ENCODE results near the gene TUBB6.

Gene TUBB6

DNA sequence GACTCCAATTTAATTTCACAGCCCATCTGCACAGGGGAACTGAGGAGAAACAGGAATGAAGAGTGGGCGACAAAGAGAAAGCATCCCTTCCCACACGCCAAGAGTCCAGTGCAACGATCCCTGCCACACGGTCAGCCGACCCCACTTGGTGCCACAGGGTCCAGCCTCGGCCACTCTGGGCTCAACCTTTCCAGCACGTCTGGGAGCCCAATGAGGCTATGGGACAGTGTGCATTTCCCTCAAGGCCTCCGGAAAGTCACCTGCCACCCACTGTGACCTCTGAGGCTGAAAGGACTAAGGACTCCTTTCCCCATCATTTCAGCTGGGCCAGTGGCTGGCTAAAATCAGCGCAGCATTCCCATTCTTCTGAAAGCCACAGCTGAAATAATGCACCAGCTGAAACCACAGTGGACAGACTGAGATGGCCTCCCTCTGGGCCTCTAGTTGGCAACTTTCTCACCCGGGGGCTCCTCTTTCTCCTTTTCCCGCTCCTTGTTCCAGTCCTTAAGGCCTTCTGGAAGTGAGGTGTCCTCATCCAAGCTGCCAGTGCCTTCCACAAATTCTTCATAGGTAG is 21.2 kb downstream of the TUBB6 start:
- TF ChIP-seq, protein P1, sequence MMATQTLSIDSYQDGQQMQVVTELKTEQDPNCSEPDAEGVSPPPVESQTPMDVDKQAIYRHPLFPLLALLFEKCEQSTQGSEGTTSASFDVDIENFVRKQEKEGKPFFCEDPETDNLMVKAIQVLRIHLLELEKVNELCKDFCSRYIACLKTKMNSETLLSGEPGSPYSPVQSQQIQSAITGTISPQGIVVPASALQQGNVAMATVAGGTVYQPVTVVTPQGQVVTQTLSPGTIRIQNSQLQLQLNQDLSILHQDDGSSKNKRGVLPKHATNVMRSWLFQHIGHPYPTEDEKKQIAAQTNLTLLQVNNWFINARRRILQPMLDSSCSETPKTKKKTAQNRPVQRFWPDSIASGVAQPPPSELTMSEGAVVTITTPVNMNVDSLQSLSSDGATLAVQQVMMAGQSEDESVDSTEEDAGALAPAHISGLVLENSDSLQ (IDR thresholded peaks at IDR 0.05): no peak
- TF ChIP-seq CTBP1 (IDR thresholded peaks at IDR 0.05; ENCODE audit: borderline replicate concordance) (no peak), ZNF384 (IDR thresholded peaks at IDR 0.05) (no peak), SP1 (IDR thresholded peaks at IDR 0.05) (no peak), FOXM1 (IDR thresholded peaks at IDR 0.05; ENCODE audit: borderline replicate concordance) (no peak), BHLHE40 (IDR thresholded peaks at IDR 0.05; ENCODE audit: borderline replicate concordance) (no peak), TARDBP (IDR thresholded peaks at IDR 0.05) (no peak), SUZ12 (IDR thresholded peaks at IDR 0.05) (no peak), ARNT (IDR thresholded peaks at IDR 0.05) (no peak), NFRKB (IDR thresholded peaks at IDR 0.05) (no peak), L3MBTL2 (conservative IDR thresholded peaks at IDR 0.05) (no peak), HDGF (IDR thresholded peaks at IDR 0.05; ENCODE audit: borderline replicate concordance) (no peak), FOXK2 (IDR thresholded peaks at IDR 0.05) (no peak), LEF1 (IDR thresholded peaks at IDR 0.05; ENCODE audit: borderline replicate concordance) (no peak), FOXA1 (IDR thresholded peaks at IDR 0.05) (no peak), ELF4 (IDR thresholded peaks at IDR 0.05) (no peak)
- DNase-seq (ENCODE audit: extremely low spot score): no peak
- ChIA-PET CTCF (interaction anchor here (0.5 to 2.4 kb wide), 2 partner anchors 12 to 20 kb away, joined by 3 to 24 read pairs; no protein-coding TSS in a partner anchor), POLR2A (no interaction called here)

DNA sequence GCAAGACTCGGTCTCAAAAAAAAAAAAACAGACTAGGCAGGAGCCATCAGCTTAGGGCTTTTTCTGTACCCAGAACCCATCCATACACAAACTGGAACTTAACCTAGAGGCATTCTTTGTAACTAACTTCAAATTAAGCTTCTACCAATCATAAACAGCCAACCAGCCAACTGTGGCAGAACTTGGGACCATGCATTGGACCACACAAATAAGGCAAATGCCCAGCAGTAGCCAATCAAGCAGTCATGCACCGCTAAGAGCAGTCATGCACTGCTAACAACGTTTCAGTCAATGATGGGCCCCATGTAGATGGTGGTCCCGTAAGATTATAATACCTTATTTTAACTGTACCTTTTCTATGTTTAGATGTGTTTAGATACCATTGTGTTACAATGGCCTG is 22.7 kb downstream of the TUBB6 start:
- TF ChIP-seq ARNT (IDR thresholded peaks at IDR 0.05) (no peak), NFRKB (IDR thresholded peaks at IDR 0.05) (no peak), SP1 (IDR thresholded peaks at IDR 0.05) (no peak), BHLHE40 (IDR thresholded peaks at IDR 0.05; ENCODE audit: borderline replicate concordance) (no peak)
- TF ChIP-seq, protein P1 (IDR thresholded peaks at IDR 0.05): no peak
- POLR2A ChIA-PET: no interaction called here
- CTCF ChIA-PET: no interaction called here
- no peak for DNase-seq (ENCODE audit: extremely low spot score)

DNA sequence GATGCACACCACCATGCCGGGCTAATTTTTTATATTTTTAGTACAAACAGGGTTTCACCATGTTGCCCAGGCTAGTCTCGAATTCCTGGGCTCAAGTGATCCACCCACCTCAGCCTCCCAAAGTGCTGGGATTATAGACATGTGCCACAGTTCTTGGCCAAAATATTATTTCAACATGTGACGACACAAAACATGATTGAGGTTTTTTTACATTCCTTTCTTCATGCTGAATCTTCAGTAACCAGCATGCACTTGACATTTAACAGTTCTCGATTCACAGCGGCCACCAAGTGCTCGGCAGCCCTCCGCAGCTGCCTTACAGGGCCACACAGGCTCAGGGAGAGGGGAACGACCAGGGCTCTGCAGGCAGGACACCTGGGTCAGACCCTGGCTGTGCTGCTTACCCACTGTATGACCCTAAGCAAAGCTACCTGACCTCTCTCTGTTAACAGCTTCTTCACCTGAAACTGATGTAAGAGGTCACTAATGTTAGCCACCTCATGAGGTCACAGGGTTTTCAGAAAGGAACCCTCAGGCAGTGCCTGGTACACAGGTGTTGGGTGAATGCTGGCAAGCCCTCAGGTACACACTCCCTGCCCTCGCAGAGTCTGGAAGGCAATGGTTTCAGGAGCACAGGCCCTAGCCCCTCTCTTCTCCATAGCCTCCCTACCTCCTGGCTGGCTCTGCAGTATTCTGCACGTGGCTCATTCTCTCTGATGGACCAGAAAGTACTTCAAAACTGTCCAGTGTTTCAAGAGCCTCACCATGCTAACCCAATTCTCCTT is 25.7 kb downstream of the TUBB6 start:
- DNase-seq (ENCODE audit: extremely low spot score): no peak
- ChIA-PET CTCF (no interaction called here), POLR2A (no interaction called here)
- TF ChIP-seq SUZ12 (IDR thresholded peaks at IDR 0.05): no peak
- no peak for TF ChIP-seq SP1 (IDR thresholded peaks at IDR 0.05)
- TF ChIP-seq BHLHE40 (IDR thresholded peaks at IDR 0.05; ENCODE audit: borderline replicate concordance): no peak
- TF ChIP-seq FOXK2 (IDR thresholded peaks at IDR 0.05): no peak
- no peak for TF ChIP-seq FOXA1 (IDR thresholded peaks at IDR 0.05)
- no peak for TF ChIP-seq L3MBTL2 (conservative IDR thresholded peaks at IDR 0.05)
- TF ChIP-seq HDGF (IDR thresholded peaks at IDR 0.05; ENCODE audit: borderline replicate concordance): no peak
- no peak for TF ChIP-seq NFRKB (IDR thresholded peaks at IDR 0.05)
- TF ChIP-seq TARDBP (IDR thresholded peaks at IDR 0.05): no peak
- no peak for TF ChIP-seq LEF1 (IDR thresholded peaks at IDR 0.05; ENCODE audit: borderline replicate concordance)
- no peak for TF ChIP-seq ELF4 (IDR thresholded peaks at IDR 0.05)
- TF ChIP-seq FOXM1 (IDR thresholded peaks at IDR 0.05; ENCODE audit: borderline replicate concordance): no peak
- TF ChIP-seq ZNF384 (IDR thresholded peaks at IDR 0.05): no peak
- TF ChIP-seq, protein P1 (IDR thresholded peaks at IDR 0.05): no peak
- TF ChIP-seq CTBP1 (IDR thresholded peaks at IDR 0.05; ENCODE audit: borderline replicate concordance): no peak

DNA sequence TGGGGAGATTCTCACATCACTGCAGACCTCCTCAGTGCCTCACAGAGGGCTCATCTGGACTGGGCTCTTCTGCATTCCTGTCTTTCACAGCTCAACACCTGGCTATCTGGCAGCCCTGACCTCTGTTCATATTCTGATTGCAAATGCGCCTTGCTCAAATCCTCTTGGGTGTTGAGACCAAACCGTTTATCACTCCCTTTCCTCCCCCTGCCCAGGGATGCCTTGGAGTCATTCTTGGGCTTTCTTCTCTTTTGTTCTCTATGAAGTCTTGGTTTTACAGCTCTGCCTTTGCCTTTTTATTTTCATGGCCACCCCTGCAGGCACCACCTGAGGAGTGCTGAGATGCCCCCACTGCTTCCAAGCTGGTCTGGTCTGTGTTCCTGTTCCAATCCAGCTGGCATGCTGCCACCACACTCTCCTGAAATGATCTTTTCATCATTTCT is 26.3 kb downstream of the TUBB6 start:
- no peak for DNase-seq (ENCODE audit: extremely low spot score)
- CTCF ChIA-PET: no interaction called here
- TF ChIP-seq FOXM1 (IDR thresholded peaks at IDR 0.05; ENCODE audit: borderline replicate concordance): no peak
- no peak for TF ChIP-seq HDGF (IDR thresholded peaks at IDR 0.05; ENCODE audit: borderline replicate concordance)
- no peak for TF ChIP-seq LEF1 (IDR thresholded peaks at IDR 0.05; ENCODE audit: borderline replicate concordance)
- no peak for TF ChIP-seq NFRKB (IDR thresholded peaks at IDR 0.05)
- POLR2A ChIA-PET: no interaction called here

DNA sequence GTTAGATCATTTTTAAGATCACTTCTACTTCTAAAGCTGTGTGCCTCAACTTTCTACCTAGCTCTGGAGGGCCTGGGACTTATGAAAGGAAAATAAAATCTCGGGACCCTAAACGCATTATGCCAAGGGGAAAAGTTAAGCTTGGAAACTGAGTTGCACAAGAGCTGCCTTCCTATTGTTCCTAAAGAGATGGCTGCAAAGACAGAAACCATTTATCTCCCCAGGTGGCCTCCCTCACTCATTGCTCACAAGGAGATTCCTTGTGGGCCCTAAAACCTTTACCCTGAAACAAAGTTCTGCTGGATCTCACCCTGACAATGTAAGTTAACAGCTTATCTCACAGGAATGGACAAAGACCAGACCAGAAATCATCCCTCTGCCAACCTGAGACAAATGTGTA is 26.8 kb downstream of the TUBB6 start:
- POLR2A ChIA-PET: no interaction called here

More for the DNA sequence above, 26.8 kb downstream of the TUBB6 start:
- TF ChIP-seq HDGF (IDR thresholded peaks at IDR 0.05; ENCODE audit: borderline replicate concordance) (no peak), TARDBP (IDR thresholded peaks at IDR 0.05) (no peak), ELF4 (IDR thresholded peaks at IDR 0.05) (no peak), BHLHE40 (IDR thresholded peaks at IDR 0.05; ENCODE audit: borderline replicate concordance) (no peak), FOXK2 (IDR thresholded peaks at IDR 0.05) (no peak), LEF1 (IDR thresholded peaks at IDR 0.05; ENCODE audit: borderline replicate concordance) (no peak), CTBP1 (IDR thresholded peaks at IDR 0.05; ENCODE audit: borderline replicate concordance) (no peak)
- TF ChIP-seq, protein P1 (IDR thresholded peaks at IDR 0.05): no peak
- CTCF ChIA-PET: no interaction called here
- no peak for DNase-seq (ENCODE audit: extremely low spot score)

Measured in HEK293T (cell line).